ENCODE measurements around the gene HSPG2. TPM values are rescaled to one million over a fixed set of nuclear protein-coding genes. Genes with fewer than 3 reads are reported as not detected.

The HSPG2 gene
- total RNA-seq, 1 donor = 166 TPM

- no peak for DNase-seq (ENCODE audit: low read depth)
- H3K4me3 ChIP-seq (ENCODE audit: low read depth, low read length) = no peak overlapping the region
- TF ChIP-seq CTCF (IDR thresholded peaks at IDR 0.05; ENCODE audit: insufficient read depth, low read depth, low read length) = no peak
These were observed 77.4 kb downstream of the HSPG2 start for GRCh38 chr1:21859669-21860179.

- no peak for DNase-seq (ENCODE audit: low read depth)
- TF ChIP-seq CTCF (IDR thresholded peaks at IDR 0.05; ENCODE audit: insufficient read depth, low read depth, low read length) = no peak
- no peak overlapping the region for H3K4me3 ChIP-seq (ENCODE audit: low read depth, low read length)
These were observed 79.1 kb downstream of the HSPG2 start for GRCh38 chr1:21857840-21858670.

- no peak for TF ChIP-seq CTCF (IDR thresholded peaks at IDR 0.05; ENCODE audit: insufficient read depth, low read depth, low read length)
- no peak overlapping the region for H3K4me3 ChIP-seq (ENCODE audit: low read depth, low read length)
- DNase-seq (ENCODE audit: low read depth) = no peak
These were observed 79.8 kb downstream of the HSPG2 start for GRCh38 chr1:21857142-21857839.

GRCh38 chr1:21855257-21856096 is 81.6 kb downstream of the HSPG2 start:
- TF ChIP-seq CTCF (IDR thresholded peaks at IDR 0.05; ENCODE audit: insufficient read depth, low read depth, low read length) = no peak
- DNase-seq (ENCODE audit: low read depth) = peak; percentile 14
- no peak overlapping the region for H3K4me3 ChIP-seq (ENCODE audit: low read depth, low read length)

GRCh38 chr1:21854751-21855131 is 82.4 kb downstream of the HSPG2 start:
- no peak for TF ChIP-seq CTCF (IDR thresholded peaks at IDR 0.05; ENCODE audit: insufficient read depth, low read depth, low read length)
- H3K4me3 ChIP-seq (ENCODE audit: low read depth, low read length) = no peak overlapping the region
- DNase-seq (ENCODE audit: low read depth) = no peak

- no peak overlapping the region for H3K4me3 ChIP-seq (ENCODE audit: low read depth, low read length)
- TF ChIP-seq CTCF (IDR thresholded peaks at IDR 0.05; ENCODE audit: insufficient read depth, low read depth, low read length) = no peak
- DNase-seq (ENCODE audit: low read depth) = no peak
These were observed 82.9 kb downstream of the HSPG2 start for GRCh38 chr1:21854090-21854750.

Data from fibroblast of villous mesenchyme (primary cell).